ENCODE results near the gene ZNF436. TPM values are rescaled to one million over a fixed set of nuclear protein-coding genes. Genes with fewer than 3 reads are reported as not detected.

The ZNF436 gene
- total and polyA plus RNA-seq, 9 of the 15 experiments (the other 6 are each of a cell fraction or from before 2014, with no cell fraction given) = 2.1 to 11.3 (median 6.8) TPM

GRCh38 chr1:23344111-23344986, 25.3 kb downstream of the ZNF436 start, which contains the start of gene HNRNPR (continued):
- TF ChIP-seq PCBP1 (IDR thresholded peaks at IDR 0.05; ENCODE audit: low read depth, low read length, poor library complexity, severe bottlenecking) (peak; percentile 77), SRSF9 (IDR thresholded peaks at IDR 0.05; ENCODE audit: borderline replicate concordance, low read depth, low read length) (no peak), SMAD2 (IDR thresholded peaks at IDR 0.05; ENCODE audit: low read depth, low read length) (no peak), ETV5 (CRISPR knock-in tag; IDR thresholded peaks at IDR 0.05; ENCODE audit: low read depth) (peak; percentile 79; the same call in 1 of the 2 replicates), ZNF445 (CRISPR knock-in tag; IDR thresholded peaks at IDR 0.05; ENCODE audit: low read depth) (no peak), RBFOX2 (IDR thresholded peaks at IDR 0.05; ENCODE audit: low read depth, low read length) (peak; percentile 96), TEAD2 (tag; IDR thresholded peaks at IDR 0.05) (no peak), RAD21 (CRISPR knock-in tag; conservative IDR thresholded peaks at IDR 0.05 in 1 of 2, IDR thresholded peaks at IDR 0.05 in 1 of 2) (no peak; a peak in 1 of 4 replicates), ID3 (CRISPR knock-in tag; IDR thresholded peaks at IDR 0.05) (no peak), ID3 (tag; IDR thresholded peaks at IDR 0.05) (peak; percentile 68), ZNF165 (CRISPR knock-in tag; IDR thresholded peaks at IDR 0.05; ENCODE audit: borderline replicate concordance) (no peak), SP2 (IDR thresholded peaks at IDR 0.05; ENCODE audit: extremely low read depth, low read depth, low read length, poor library complexity, severe bottlenecking) (peak; percentile 87), RREB1 (CRISPR knock-in tag; IDR thresholded peaks at IDR 0.05) (peak; percentile 52; the same call in 1 of the 2 replicates)
- TF ChIP-seq, protein P1, sequence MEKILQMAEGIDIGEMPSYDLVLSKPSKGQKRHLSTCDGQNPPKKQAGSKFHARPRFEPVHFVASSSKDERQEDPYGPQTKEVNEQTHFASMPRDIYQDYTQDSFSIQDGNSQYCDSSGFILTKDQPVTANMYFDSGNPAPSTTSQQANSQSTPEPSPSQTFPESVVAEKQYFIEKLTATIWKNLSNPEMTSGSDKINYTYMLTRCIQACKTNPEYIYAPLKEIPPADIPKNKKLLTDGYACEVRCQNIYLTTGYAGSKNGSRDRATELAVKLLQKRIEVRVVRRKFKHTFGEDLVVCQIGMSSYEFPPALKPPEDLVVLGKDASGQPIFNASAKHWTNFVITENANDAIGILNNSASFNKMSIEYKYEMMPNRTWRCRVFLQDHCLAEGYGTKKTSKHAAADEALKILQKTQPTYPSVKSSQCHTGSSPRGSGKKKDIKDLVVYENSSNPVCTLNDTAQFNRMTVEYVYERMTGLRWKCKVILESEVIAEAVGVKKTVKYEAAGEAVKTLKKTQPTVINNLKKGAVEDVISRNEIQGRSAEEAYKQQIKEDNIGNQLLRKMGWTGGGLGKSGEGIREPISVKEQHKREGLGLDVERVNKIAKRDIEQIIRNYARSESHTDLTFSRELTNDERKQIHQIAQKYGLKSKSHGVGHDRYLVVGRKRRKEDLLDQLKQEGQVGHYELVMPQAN (IDR thresholded peaks at IDR 0.05; ENCODE audit: borderline replicate concordance) = peak; percentile 63; the same call in 1 of the 2 replicates
